MM.1S (cell line): ENCODE results near the gene TNFRSF14.

ENCODE experiments used
- DNase-seq: peaks from one replicate; pipeline ENCODE4 v3.0.0-alpha.2; 2015
- H2AFZ ChIP-seq: fragments of 300-600 bp; sonication (generic); 2 replicates; pipeline ENCODE4 v1.6.0; 2016; ENCODE audit warnings: antibody characterized with exemption, low read length
- H3F3A ChIP-seq: fragments of 300-600 bp; sonication (generic); 2 replicates; pipeline ENCODE4 v1.6.1; 2016; ENCODE audit warnings: mild to moderate bottlenecking, antibody characterized with exemption, low read length, moderate library complexity, mixed read lengths; ENCODE audit not compliant: insufficient read depth
- H3K27ac ChIP-seq: fragments of 300-600 bp; sonication (generic); 2 replicates; pipeline ENCODE4 v1.5.1; 2016; ENCODE audit warnings: mild to moderate bottlenecking, low read length
- H3K27me3 ChIP-seq: fragments of 300-600 bp; sonication (generic); replicated peaks from 2 replicates; pipeline ENCODE4 v1.6.0; 2016; ENCODE audit warnings: low read length; ENCODE audit not compliant: insufficient read depth
- H3K36me3 ChIP-seq: fragments of 300-600 bp; sonication (generic); replicated peaks from 2 replicates; pipeline ENCODE4 v1.6.1; 2016; ENCODE audit warnings: mild to moderate bottlenecking, low read length, mixed read lengths; ENCODE audit not compliant: insufficient read depth
- H3K4me1 ChIP-seq: fragments of 300-600 bp; sonication (generic); 2 replicates; pipeline ENCODE4 v1.6.1; 2016; ENCODE audit warnings: low read length, mixed read lengths
- H3K4me2 ChIP-seq: fragments of 300-600 bp; sonication (generic); 2 replicates; pipeline ENCODE4 v1.6.0; 2016; ENCODE audit warnings: low read depth, low read length
- H3K4me3 ChIP-seq: fragments of 300-600 bp; sonication (generic); 2 replicates; pipeline ENCODE4 v1.5.1; 2016; ENCODE audit warnings: low read length, mixed read lengths
- H3K79me2 ChIP-seq: fragments of 300-600 bp; sonication (generic); 2 replicates; pipeline ENCODE4 v1.6.1; 2016; ENCODE audit warnings: mixed run types, low read length, mixed read lengths
- H3K9ac ChIP-seq: fragments of 300-600 bp; sonication (generic); 2 replicates; pipeline ENCODE4 v1.6.1; 2016; ENCODE audit warnings: low read length, mixed read lengths
- H3K9me2 ChIP-seq: fragments of 300-600 bp; sonication (generic); replicated peaks from 2 replicates; pipeline ENCODE4 v1.6.1; 2016; ENCODE audit warnings: mild to moderate bottlenecking, low read length, mixed read lengths; ENCODE audit not compliant: insufficient read depth
- H3K9me3 ChIP-seq: fragments of 300-600 bp; sonication (generic); replicated peaks from 2 replicates; pipeline ENCODE4 v1.6.1; 2016; ENCODE audit warnings: mild to moderate bottlenecking, low read length, mixed read lengths; ENCODE audit not compliant: insufficient read depth
- H4K20me1 ChIP-seq: fragments of 300-600 bp; sonication (generic); 2 replicates; pipeline ENCODE4 v1.6.1; 2016; ENCODE audit warnings: mild to moderate bottlenecking, low read length, moderate library complexity, mixed read lengths; ENCODE audit not compliant: insufficient read depth
- CTCF ChIP-seq: fragments of 300-600 bp; sonication (generic); IDR thresholded peaks from 2 replicates; pipeline ENCODE4 v1.5.1; 2016; ENCODE audit warnings: antibody characterized with exemption, low read length, mixed read lengths
- EZH2 ChIP-seq: fragments of 300-600 bp; sonication (generic); optimal IDR thresholded peaks from 2 replicates; pipeline ENCODE3; 2017; ENCODE audit warnings: low read depth, mild to moderate bottlenecking, antibody characterized with exemption, low read length, mixed read lengths
- EZH2phosphoT487 ChIP-seq: fragments of 300-600 bp; sonication (generic); IDR thresholded peaks from 2 replicates; pipeline ENCODE4 v1.6.1; 2018; ENCODE audit warnings: antibody characterized with exemption, low read length

The TNFRSF14 gene

DNA sequence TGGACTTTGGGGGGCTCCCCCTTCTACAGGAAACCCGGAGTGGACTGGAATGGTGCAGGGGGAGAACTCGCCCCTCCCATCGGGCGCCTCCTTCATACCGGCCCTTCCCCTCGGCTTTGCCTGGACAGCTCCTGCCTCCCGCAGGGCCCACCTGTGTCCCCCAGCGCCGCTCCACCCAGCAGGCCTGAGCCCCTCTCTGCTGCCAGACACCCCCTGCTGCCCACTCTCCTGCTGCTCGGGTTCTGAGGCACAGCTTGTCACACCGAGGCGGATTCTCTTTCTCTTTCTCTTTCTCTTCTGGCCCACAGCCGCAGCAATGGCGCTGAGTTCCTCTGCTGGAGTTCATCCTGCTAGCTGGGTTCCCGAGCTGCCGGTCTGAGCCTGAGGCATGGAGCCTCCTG is at the start of gene TNFRSF14:
Gene TNFRSF14 (plus strand): TSS at position 95 of the 401 bp plus-strand sequence. CDS start 294 bp downstream, at position 389.
- no peaks in the 10 kb centered on the region for H3K9me2 ChIP-seq
- H3K79me2 ChIP-seq = peaks cover 21% of the 10 kb centered on the region
- peak within 1 kb of the TSS; percentile 92 for H3K9ac ChIP-seq
- peak within 1 kb of the TSS; percentile 37 for H2AFZ ChIP-seq
- peak within 1 kb of the TSS; percentile 93 for H3K4me3 ChIP-seq
- H4K20me1 ChIP-seq = no peaks in the 10 kb centered on the region
- no peaks in the 10 kb centered on the region for H3K36me3 ChIP-seq
- peak; percentile 81 for DNase-seq
- no peaks in the 10 kb centered on the region for H3K27me3 ChIP-seq
- peak within 1 kb of the TSS; percentile 85 for H3K27ac ChIP-seq
- peaks cover 14% of the 10 kb centered on the region for H3K4me1 ChIP-seq
- no peaks in the 10 kb centered on the region for H3K9me3 ChIP-seq
- TF ChIP-seq EZH2phosphoT487 (no peak), CTCF (0 out of 2 replicates have a peak, but pooled peaks have one; percentile 16), EZH2 (no peak)
- no peaks in the 10 kb centered on the region for H3F3A ChIP-seq
- peak within 1 kb of the TSS; percentile 92 for H3K4me2 ChIP-seq

DNA sequence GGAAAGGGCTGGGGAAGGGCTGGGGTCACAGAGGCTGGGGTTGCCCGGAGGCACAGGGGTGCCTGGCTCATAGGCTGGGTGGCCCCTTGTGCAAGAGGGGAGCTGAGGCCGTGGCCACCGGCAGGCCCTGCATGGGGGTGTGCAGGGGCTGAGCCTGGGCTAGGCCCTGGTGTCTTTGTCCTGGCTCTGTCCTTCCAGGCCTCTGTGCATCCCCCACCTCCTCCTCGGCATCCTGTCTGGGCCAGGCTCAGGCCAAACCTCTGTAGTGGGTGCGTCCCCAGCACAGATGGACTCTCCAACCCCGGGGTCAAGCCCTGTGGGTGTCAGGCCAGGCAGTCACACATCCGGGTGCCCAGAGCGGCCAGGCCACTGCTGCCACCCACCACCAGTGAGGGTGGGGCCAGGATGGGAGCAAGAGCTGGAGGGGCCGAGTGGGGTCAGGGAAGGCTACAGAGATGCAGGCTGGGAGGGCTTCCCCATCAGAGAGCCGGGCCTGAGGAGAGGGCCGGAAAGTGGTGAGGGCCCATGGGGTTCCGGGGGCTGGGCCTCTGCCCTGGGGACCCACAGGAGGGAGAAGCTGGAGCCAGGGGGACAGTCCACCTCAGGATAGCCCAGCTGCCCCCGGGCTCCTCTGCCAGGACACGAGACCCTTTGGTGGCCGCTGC is 49.1 kb upstream of the TNFRSF14 start:
- DNase-seq = no peak
- Histone ChIP-seq H3K27me3 (peaks cover 10% of the 10 kb centered on the region), H4K20me1 (no peaks in the 10 kb centered on the region), H3K79me2 (no peaks in the 10 kb centered on the region), H3K36me3 (0 out of 2 replicates have a peak, but pooled peaks cover 3% of the 10 kb centered on the region), H3K9me3 (no peaks in the 10 kb centered on the region), H3K4me1 (no peaks in the 10 kb centered on the region), H3K9ac (no peak overlapping the region), H2AFZ (no peak overlapping the region), H3K27ac (no peak overlapping the region), H3K4me3 (no peak overlapping the region), H3K9me2 (no peaks in the 10 kb centered on the region), H3K4me2 (no peak overlapping the region), H3F3A (no peaks in the 10 kb centered on the region)
- TF ChIP-seq EZH2 (no peak), EZH2phosphoT487 (no peak), CTCF (no peak)

DNA sequence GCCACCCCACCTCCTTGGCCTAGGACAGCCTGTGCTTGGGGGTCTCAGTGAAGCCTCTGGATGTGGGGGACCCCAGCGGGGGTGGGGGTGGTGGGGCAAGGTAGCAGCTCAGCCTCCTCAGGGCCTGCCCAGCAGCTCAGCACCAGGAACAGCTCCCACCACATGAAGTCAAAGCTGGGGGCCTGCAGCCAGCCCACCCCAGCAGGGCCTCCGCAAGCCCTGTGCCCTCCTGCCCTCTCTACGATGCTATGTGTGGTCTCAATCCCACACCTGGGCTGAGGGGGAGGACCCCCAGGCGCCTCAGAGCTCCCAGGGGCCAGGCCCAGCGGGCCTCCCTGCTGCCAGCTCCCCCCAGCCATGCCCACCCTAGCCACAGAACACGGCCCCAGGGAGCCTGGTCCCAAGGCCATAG is 48.4 kb upstream of the TNFRSF14 start:
- Histone ChIP-seq H3K9me2 (no peaks in the 10 kb centered on the region), H3K36me3 (0 out of 2 replicates have a peak, but pooled peaks cover 3% of the 10 kb centered on the region), H3F3A (no peaks in the 10 kb centered on the region), H3K79me2 (no peaks in the 10 kb centered on the region), H3K4me3 (no peak overlapping the region), H3K9ac (no peak overlapping the region), H3K27me3 (peaks cover 4% of the 10 kb centered on the region; the same call in 1 of the 2 replicates), H3K27ac (no peak overlapping the region), H3K4me2 (no peak overlapping the region), H3K4me1 (no peaks in the 10 kb centered on the region), H4K20me1 (no peaks in the 10 kb centered on the region), H3K9me3 (no peaks in the 10 kb centered on the region), H2AFZ (no peak overlapping the region)
- no peak for DNase-seq
- TF ChIP-seq CTCF = no peak
- TF ChIP-seq EZH2phosphoT487 = no peak
- no peak for TF ChIP-seq EZH2
